Ovary (tissue), 3 donors: ENCODE data around the gene PTPN14.

Experiments used
- CTCF ChIP-seq, 3 donors: fragments of 450-650 bp in 2 of 3; fragments of 200-600 bp in 1 of 3; IDR thresholded peaks; one replicate each; pipeline versions ENCODE4 v1.5.1 to v1.8.0; 2016 to 2022; ENCODE audit warnings: antibody characterized with exemption in 3 of 3, mild to moderate bottlenecking in 1 of 3
- EP300 ChIP-seq: sonication (generic); formaldehyde crosslinking; IDR thresholded peaks from one replicate; pipeline ENCODE4 v1.6.1; 2017; ENCODE audit warnings: antibody characterized with exemption
- POLR2A ChIP-seq: fragments of 450-650 bp; IDR thresholded peaks from one replicate; pipeline ENCODE4 v1.6.1; 2017; ENCODE audit warnings: antibody characterized with exemption, mild to moderate bottlenecking, moderate library complexity
- donor health status: DM: no; HTN: no; CAD: no.

- TF ChIP-seq CTCF (IDR thresholded peaks at IDR 0.05) (no peak), POLR2A (no peak), EP300 (no peak)
These were observed 125.5 kb downstream of the PTPN14 start for GRCh38 chr1:214425716-214426425.
